Measurements from ENCODE around the gene RGS19.

DNA sequence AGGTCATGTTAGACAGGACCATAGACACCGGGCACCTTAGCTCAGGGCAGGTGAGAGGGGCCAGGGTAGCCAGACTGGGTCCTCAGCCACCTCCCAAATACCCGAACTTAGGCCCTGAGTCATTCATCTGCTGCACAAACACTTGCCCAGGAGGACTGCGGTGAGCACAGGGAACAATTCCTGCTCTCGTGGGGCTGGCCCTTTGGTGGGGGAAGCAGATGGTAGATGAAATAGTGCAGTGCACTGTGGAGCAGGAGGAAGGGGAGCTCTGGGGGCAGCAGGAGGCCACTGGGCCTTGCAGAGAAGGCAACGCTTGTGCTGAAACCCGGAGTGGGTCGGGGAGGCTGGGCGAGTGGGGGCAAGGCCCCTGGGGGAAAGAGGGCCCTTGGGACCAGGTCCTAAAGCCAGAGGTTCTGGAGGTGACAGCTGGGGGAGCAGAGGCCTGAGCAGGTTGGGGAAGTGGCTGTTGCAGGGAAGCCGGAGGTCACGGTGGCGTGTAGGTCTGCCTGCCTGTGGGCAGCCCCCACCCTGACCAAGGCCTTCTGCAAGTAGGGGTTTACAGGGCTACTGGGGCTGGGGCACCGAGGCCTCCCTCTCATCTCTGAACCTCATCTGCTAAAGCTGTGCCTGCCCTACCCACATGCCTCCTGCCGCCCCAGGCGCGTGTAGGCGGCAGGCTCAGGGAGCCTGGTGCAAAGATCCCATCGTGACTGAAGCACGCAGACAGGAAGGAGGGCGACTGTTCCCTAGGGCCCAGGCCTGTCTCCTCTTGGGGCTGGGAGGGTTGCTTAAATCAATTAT is 32.7 kb upstream of the RGS19 start:
- TF ChIP-seq, protein P1, sequence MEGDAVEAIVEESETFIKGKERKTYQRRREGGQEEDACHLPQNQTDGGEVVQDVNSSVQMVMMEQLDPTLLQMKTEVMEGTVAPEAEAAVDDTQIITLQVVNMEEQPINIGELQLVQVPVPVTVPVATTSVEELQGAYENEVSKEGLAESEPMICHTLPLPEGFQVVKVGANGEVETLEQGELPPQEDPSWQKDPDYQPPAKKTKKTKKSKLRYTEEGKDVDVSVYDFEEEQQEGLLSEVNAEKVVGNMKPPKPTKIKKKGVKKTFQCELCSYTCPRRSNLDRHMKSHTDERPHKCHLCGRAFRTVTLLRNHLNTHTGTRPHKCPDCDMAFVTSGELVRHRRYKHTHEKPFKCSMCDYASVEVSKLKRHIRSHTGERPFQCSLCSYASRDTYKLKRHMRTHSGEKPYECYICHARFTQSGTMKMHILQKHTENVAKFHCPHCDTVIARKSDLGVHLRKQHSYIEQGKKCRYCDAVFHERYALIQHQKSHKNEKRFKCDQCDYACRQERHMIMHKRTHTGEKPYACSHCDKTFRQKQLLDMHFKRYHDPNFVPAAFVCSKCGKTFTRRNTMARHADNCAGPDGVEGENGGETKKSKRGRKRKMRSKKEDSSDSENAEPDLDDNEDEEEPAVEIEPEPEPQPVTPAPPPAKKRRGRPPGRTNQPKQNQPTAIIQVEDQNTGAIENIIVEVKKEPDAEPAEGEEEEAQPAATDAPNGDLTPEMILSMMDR (IDR thresholded peaks at IDR 0.05): no peak
- TF ChIP-seq POLR2AphosphoS5 (IDR thresholded peaks at IDR 0.05) (no peak), POLR2A (IDR thresholded peaks at IDR 0.05) (no peak), EP300 (IDR thresholded peaks at IDR 0.05) (no peak)

Data from gastroesophageal sphincter (tissue), 3 donors.